Heart right ventricle (tissue), 16 donors: ENCODE measurements around the gene IL7R. TPM values are rescaled to one million over a fixed set of nuclear protein-coding genes. Genes with fewer than 3 reads are reported as not detected.

ENCODE experiments used
- ATAC-seq, 8 donors: fragments of 200-7000 bp; cut with Tn5 transposase; one replicate each; pipeline ENCODE4 v1.9.1; 2020; ENCODE audit warnings: mild to moderate bottlenecking in 8 of 8, moderate library complexity in 8 of 8, moderate number of reproducible peaks in 1 of 8
- DNase-seq, 2 donors: peaks; one replicate each; pipeline ENCODE4 v3.0.0-alpha.2; 2020
- H3K27ac ChIP-seq, 10 donors: fragments of 200-600 bp; sonication (generic) in 2 of 10; one replicate each; pipeline versions ENCODE4 v1.5.0 to v1.8.0; 2020 to 2022; ENCODE audit warnings: mild to moderate bottlenecking in 3 of 10
- H3K27me3 ChIP-seq, 7 donors: fragments of 200-600 bp; one replicate each; pipeline ENCODE4 v1.8.0; 2021 to 2022; ENCODE audit warnings: mild to moderate bottlenecking in 2 of 7
- H3K36me3 ChIP-seq, 9 donors: fragments of 200-600 bp; sonication (generic) in 1 of 9; one replicate each; pipeline versions ENCODE4 v1.5.0 to v1.8.0; 2020 to 2022; ENCODE audit warnings: mild to moderate bottlenecking in 2 of 9
- H3K4me1 ChIP-seq, 9 donors: fragments of 200-600 bp; sonication (generic) in 1 of 9; one replicate each; pipeline versions ENCODE4 v1.5.0 to v1.8.0; 2020 to 2022; ENCODE audit warnings: mild to moderate bottlenecking in 4 of 9
- H3K4me3 ChIP-seq, 10 donors: fragments of 200-600 bp; sonication (generic) in 2 of 10; one replicate each; pipeline versions ENCODE4 v1.5.0 to v1.8.0; 2020 to 2022; ENCODE audit warnings: mild to moderate bottlenecking in 7 of 10, moderate library complexity in 2 of 10
- H3K9me3 ChIP-seq, 11 donors: fragments of 200-600 bp in 10 of 11; sonication (generic) in 2 of 11; one replicate each; pipeline versions ENCODE4 v1.5.0 to v1.8.0; 2013 to 2022; ENCODE audit warnings: mild to moderate bottlenecking in 2 of 11, control low read depth in 1 of 11, moderate library complexity in 1 of 11
- CTCF ChIP-seq, 9 donors: fragments of 200-600 bp; sonication (generic) in 2 of 9; IDR thresholded peaks; one replicate each; pipeline versions ENCODE4 v1.5.0 to v1.8.0; 2021 to 2022; ENCODE audit warnings: antibody characterized with exemption in 9 of 9, mild to moderate bottlenecking in 5 of 9, moderate library complexity in 1 of 9
- WGBS, 2 donors: extraction: QIAGEN DNeasy Blood & Tissue Kit; methylation state at CpG; one replicate each; pipeline ENCODE4 v1.1.7; 2013; ENCODE audit warnings: inconsistent platforms in 1 of 2; 5-methylcytosine and 5-hydroxymethylcytosine counted together
- intact Hi-C, 10 donors: fragments of 100-400 bp; cut with DNase I; formaldehyde crosslinking; loops; one replicate each; pipeline versions ENCODE4 v1.11.1 to v1.14.2; 2022
- polyA plus RNA-seq, 2 donors: library from polyadenylated mRNA; stranded (reverse); fragments of 200-250 nt; gene quantifications; one replicate each; pipeline ENCODE4 v1.2.3, GENCODE V29; 2013
- total RNA-seq, 10 donors: library from RNA; stranded (reverse); fragmentation: NEBNext Ultra II Directional in 3 of 10; extraction: Animal tissue kit (Norgen Biotek cat#: 25700) in 3 of 10; gene quantifications; one replicate each; pipeline versions ENCODE4 v1.2.1 to v1.2.4, GENCODE V29; 2021 to 2023
- donor health status: Arrhythmogenic right ventricular cardiomyopathy.
- donor health status: ischemic (EF 13 %, LVEDD 7.1; RV severe dilation, severe dysfunction).
- donor health status: healthy with polysubstance abuse.
- donor health status: DM: no; HTN: yes; CAD: no.
- donor health status: DM: no; HTN: no; CAD: no.
- donor health status: ischemic (EF 25% LVEDD 6.9; RV normal size, moderate dysfunction).
- donor health status: ischemic (EF 25% LVEDD 5.7; RV mildly dilated, moderate dysfunction).
- donor health status: healthy.
- donor health status: DM: yes; HTN: yes; CAD: no.
- donor health status: Ischemic cardiomyopathy.
- donor health status: ischemic (EF 35%, LVEDD 5.7; RV mildly dilated, moderate dysfunction).
- donor health status: nonischemic (EF 11% LVEDD 7.7; RV severe dilation, severe dysfunction).
- donor health status: DM: yes; HTN: yes; CAD: no.
- donor health status: PGD.
- donor health status: ischemic (EF 29% LVEDD 5.4; RV normal size, mild dysfunction).
- donor health status: nonischemic (EF 23%, LVEDD 6.1; RV moderate dilation, normal function).

IL7R gene
- total and polyA plus RNA-seq, 12 donors = 0.22 to 10.6 (median 0.71) TPM

- Histone ChIP-seq H3K36me3 (peaks cover 0 to 17% (median 0%) of the 10 kb centered on the region in 9 donors), H3K4me3 (no peak overlapping the region), H3K27ac (no peak overlapping the region), H3K9me3 (no peaks in the 10 kb centered on the region), H3K4me1 (peaks cover 0 to 12% (median 0%) of the 10 kb centered on the region in 9 donors), H3K27me3 (no peaks in the 10 kb centered on the region)
- ATAC-seq (no peak), DNase-seq (no peak)
- intact Hi-C loops = no loop called here
- 91 to 96% methylated on average over 2 of the region's 2 CpGs for WGBS, 2 donors
- TF ChIP-seq CTCF (IDR thresholded peaks at IDR 0.05) = no peak
Observed at GRCh38 chr5:35876454-35876853, 19.8 kb downstream of the IL7R start.

GRCh38 chr5:35876922-35877321 lies 20.2 kb downstream of the IL7R start:
- no peak overlapping the region for H3K4me3 ChIP-seq
- H3K27ac ChIP-seq = no peak overlapping the region
- no peak for DNase-seq
- H3K9me3 ChIP-seq = no peaks in the 10 kb centered on the region
- peaks cover 0 to 12% (median 0%) of the 10 kb centered on the region in 9 donors for H3K4me1 ChIP-seq
- WGBS, 2 donors = 46 to 69% methylated on average over 3 of the region's 3 CpGs
- peak in 2 of 8 donors; percentile 44 to 62 for ATAC-seq
- no peaks in the 10 kb centered on the region for H3K27me3 ChIP-seq
- peaks cover 0 to 13% (median 0%) of the 10 kb centered on the region in 9 donors for H3K36me3 ChIP-seq
- no peak for TF ChIP-seq CTCF (IDR thresholded peaks at IDR 0.05)
- intact Hi-C loops = no loop called here

GRCh38 chr5:35877655-35878054 lies 21.0 kb downstream of the IL7R start:
- intact Hi-C loops = no loop called here
- ATAC-seq (no peak), DNase-seq (no peak)
- Histone ChIP-seq H3K27me3 (no peaks in the 10 kb centered on the region), H3K36me3 (peaks cover 0 to 13% (median 0%) of the 10 kb centered on the region in 9 donors), H3K4me1 (peaks cover 0 to 12% (median 0%) of the 10 kb centered on the region in 9 donors), H3K9me3 (no peaks in the 10 kb centered on the region), H3K27ac (no peak overlapping the region), H3K4me3 (no peak overlapping the region)
- WGBS, 2 donors = 67 to 96% methylated on average over 2 of the region's 2 CpGs
- TF ChIP-seq CTCF (IDR thresholded peaks at IDR 0.05) = no peak

GRCh38 chr5:35878079-35878478 lies 21.4 kb downstream of the IL7R start:
- Histone ChIP-seq H3K27me3 (no peaks in the 10 kb centered on the region), H3K4me3 (no peak overlapping the region), H3K27ac (no peak overlapping the region), H3K9me3 (no peaks in the 10 kb centered on the region), H3K36me3 (peaks cover 0 to 11% (median 0%) of the 10 kb centered on the region in 9 donors), H3K4me1 (peaks cover 0 to 12% (median 0%) of the 10 kb centered on the region in 9 donors)
- intact Hi-C loops = no loop called here
- no peak for TF ChIP-seq CTCF (IDR thresholded peaks at IDR 0.05)
- no peak for DNase-seq
- no peak for ATAC-seq
